HCT116 (cell line): ENCODE data around the gene C3AR1. TPM values are rescaled to one million over a fixed set of nuclear protein-coding genes. Genes with fewer than 3 reads are reported as not detected.

Source experiments
- ATAC-seq: fragments of 200-7000 bp; cut with Tn5 transposase; 2 replicates; pipeline ENCODE4 v1.9.1; 2020; ENCODE audit warnings: mild to moderate bottlenecking, moderate library complexity
- BruUV-seq: library from RNA; stranded (reverse); fragments of 400-500 nt; replicated peaks from 2 replicates; lab custom pipeline; 2021; lab: Mats Ljungman, UMichigan
- CTCF ChIA-PET: fragments of 300-600 bp; sonication (Branson Sonifier 250); formaldehyde crosslinking; loops from one replicate; lab custom pipeline; 2021; ENCODE audit warnings: antibody characterized with exemption; lab: Charles Lee
- POLR2A ChIA-PET: fragments of 300-600, 350-600 bp; sonication (Branson Sonifier 250); formaldehyde crosslinking; loops from one replicate; lab custom pipeline; 2021; ENCODE audit warnings: antibody characterized with exemption; lab: Charles Lee
- RAD21 ChIA-PET, 2 experiments: fragments of 300-600 bp; sonication (Branson Sonifier 250); formaldehyde crosslinking; loops; one replicate each; lab custom pipeline; 2023; ENCODE audit warnings: low total read pairs in 2 of 2; ENCODE audit not compliant: uncharacterized antibody in 2 of 2, unreplicated experiment in 2 of 2, low non-redundant PET in 1 of 2; lab: Charles Lee
- DNase-seq: peaks from one replicate; pipeline ENCODE4 v3.0.0-alpha.2; 2010; ENCODE audit warnings: low read depth, low spot score
- H2AFZ ChIP-seq: fragments of 200-600 bp; shearing (Covaris generic), sonication (generic); 2 replicates; pipeline ENCODE4 v1.6.1; 2017; ENCODE audit warnings: low read depth, mixed run types, mixed read lengths, antibody characterized with exemption, low read length; ENCODE audit not compliant: poor library complexity, severe bottlenecking
- H3K27ac ChIP-seq: 2 replicates; pipeline ENCODE4 v1.5.1; 2012; ENCODE audit warnings: low read depth, low read length
- H3K27me3 ChIP-seq: fragments of 200-600 bp; sonication (generic); 2 replicates; pipeline ENCODE4 v1.6.1; 2016; ENCODE audit warnings: mixed run types, low read length, mixed read lengths; ENCODE audit not compliant: insufficient read depth
- H3K36me3 ChIP-seq, 2 experiments: fragments of 200-500 bp in 1 of 2; fragments of 200-600 bp in 1 of 2; sonication (Bioruptor generic) in 1 of 2; sonication (generic) in 1 of 2; 2 replicates each; pipeline versions ENCODE4 v1.5.1 to v1.6.1; 2014 to 2016; ENCODE audit warnings: low read length in 2 of 2, inconsistent platforms in 1 of 2, mixed read lengths in 1 of 2, mixed run types in 1 of 2; ENCODE audit not compliant: insufficient read depth in 2 of 2, control insufficient read depth in 1 of 2
- H3K4me1 ChIP-seq, 2 experiments: fragments of 200-600 bp in 1 of 2; sonication (generic) in 1 of 2; 2 replicates each; pipeline versions ENCODE4 v1.5.1 to v1.6.1; 2012 to 2017; ENCODE audit warnings: low read length in 2 of 2, inconsistent platforms in 1 of 2, mild to moderate bottlenecking in 1 of 2, mixed read lengths in 1 of 2, mixed run types in 1 of 2, moderate library complexity in 1 of 2; ENCODE audit not compliant: insufficient read depth in 2 of 2, control insufficient read depth in 1 of 2
- H3K4me2 ChIP-seq: fragments of 200-600 bp; sonication (generic); 2 replicates; pipeline ENCODE4 v1.6.1; 2017; ENCODE audit warnings: mixed run types, low read length, mixed read lengths
- H3K4me3 ChIP-seq, 2 experiments: fragments of 200-600 bp in 1 of 2; sonication (generic) in 1 of 2; replicated peaks in 1 of 2; 2 replicates each; pipeline ENCODE4 v1.5.1; 2011 to 2016; ENCODE audit warnings: low read length in 2 of 2, control low read depth in 1 of 2, low read depth in 1 of 2, mild to moderate bottlenecking in 1 of 2, mixed read lengths in 1 of 2, mixed run types in 1 of 2
- H3K79me2 ChIP-seq: fragments of 200-600 bp; sonication (generic); 2 replicates; pipeline ENCODE4 v1.6.1; 2017; ENCODE audit warnings: mild to moderate bottlenecking, mixed run types, low read length, moderate library complexity, mixed read lengths; ENCODE audit not compliant: insufficient read depth
- H3K9ac ChIP-seq: fragments of 200-600 bp; sonication (generic); 2 replicates; pipeline ENCODE4 v1.6.1; 2016; ENCODE audit warnings: low read length, mixed read lengths
- H3K9me2 ChIP-seq: fragments of 200-600 bp; sonication (generic), shearing (Covaris generic); 2 replicates; pipeline ENCODE4 v1.6.1; 2017; ENCODE audit warnings: mixed run types, mild to moderate bottlenecking, moderate library complexity; ENCODE audit not compliant: insufficient read depth
- H3K9me3 ChIP-seq, 2 experiments: fragments of 200-500 bp in 1 of 2; fragments of 200-600 bp in 1 of 2; sonication (Bioruptor generic) in 1 of 2; sonication (generic) in 1 of 2; 2 replicates each; pipeline ENCODE4 v1.6.1; 2014 to 2017; ENCODE audit warnings: low read length in 2 of 2, mixed read lengths in 2 of 2, inconsistent platforms in 1 of 2, low read depth in 1 of 2, mild to moderate bottlenecking in 1 of 2, mixed run types in 1 of 2, moderate library complexity in 1 of 2; ENCODE audit not compliant: control insufficient read depth in 1 of 2, insufficient read depth in 1 of 2
- H4K20me1 ChIP-seq: fragments of 200-600 bp; sonication (generic), shearing (Covaris generic); 2 replicates; pipeline ENCODE4 v1.6.1; 2017; ENCODE audit warnings: mixed run types, mild to moderate bottlenecking, moderate library complexity; ENCODE audit not compliant: insufficient read depth
- CBX3 ChIP-seq: IDR thresholded peaks from 2 replicates; pipeline ENCODE4 v1.6.1; 2012; ENCODE audit warnings: low read depth
- CEBPB ChIP-seq: IDR thresholded peaks from 2 replicates; pipeline ENCODE4 v1.6.1; 2012; ENCODE audit warnings: low read depth
- CTCF ChIP-seq, 3 experiments: fragments of 200-600 bp in 1 of 3; sonication (generic) in 1 of 3; IDR thresholded peaks in 2 of 3; conservative IDR thresholded peaks in 1 of 3; 2 replicates each; pipeline ENCODE4 v1.5.1; 2012 to 2017; ENCODE audit warnings: low read depth in 2 of 3, low read length in 2 of 3, antibody characterized with exemption in 1 of 3, borderline replicate concordance in 1 of 3, control low read depth in 1 of 3, mild to moderate bottlenecking in 1 of 3, mixed read lengths in 1 of 3, mixed run types in 1 of 3, moderate library complexity in 1 of 3; ENCODE audit not compliant: insufficient read depth in 1 of 3
- EGR1 ChIP-seq: IDR thresholded peaks from 2 replicates; pipeline ENCODE4 v1.6.1; 2012; ENCODE audit warnings: low read depth
- EZH2 ChIP-seq: fragments of 200-600 bp; sonication (generic); IDR thresholded peaks from 2 replicates; pipeline ENCODE4 v1.6.1; 2017; ENCODE audit warnings: antibody characterized with exemption, mixed run types
- FOSL1 ChIP-seq: IDR thresholded peaks from 2 replicates; pipeline ENCODE4 v1.6.1; 2012; ENCODE audit warnings: low read depth
- JUND ChIP-seq: IDR thresholded peaks from 2 replicates; pipeline ENCODE4 v1.6.1; 2012
- MAX ChIP-seq: IDR thresholded peaks from 2 replicates; pipeline ENCODE4 v1.6.1; 2012
- POLR2AphosphoS5 ChIP-seq: IDR thresholded peaks from 2 replicates; pipeline ENCODE4 v1.6.1; 2011; ENCODE audit warnings: mild to moderate bottlenecking, low read depth, low read length, moderate library complexity
- RAD21 ChIP-seq: IDR thresholded peaks from 2 replicates; pipeline ENCODE4 v1.6.1; 2012; ENCODE audit warnings: low read depth, mild to moderate bottlenecking
- REST ChIP-seq: IDR thresholded peaks from 2 replicates; pipeline ENCODE4 v1.6.1; 2012; ENCODE audit warnings: low read depth
- SIN3A ChIP-seq: IDR thresholded peaks from 2 replicates; pipeline ENCODE4 v1.6.1; 2012; ENCODE audit warnings: low read depth
- SP1 ChIP-seq: IDR thresholded peaks from 2 replicates; pipeline ENCODE4 v1.6.1; 2012; ENCODE audit warnings: low read depth
- SRF ChIP-seq: IDR thresholded peaks from 2 replicates; pipeline ENCODE4 v1.6.1; 2012; ENCODE audit warnings: low read depth
- YY1 ChIP-seq: IDR thresholded peaks from 2 replicates; pipeline ENCODE4 v1.6.1; 2011; ENCODE audit warnings: low read length, low read depth, moderate library complexity, mild to moderate bottlenecking; ENCODE audit not compliant: insufficient replicate concordance; ENCODE audit errors: extremely low read depth
- ZFX ChIP-seq: fragments of 450-650 bp; IDR thresholded peaks from 2 replicates; pipeline ENCODE4 v1.6.1; 2017
- intact Hi-C: fragments of 100-400 bp; cut with micrococcal nuclease; formaldehyde crosslinking; loops from 2 replicates; pipeline ENCODE4 v1.10.0; 2022
- total RNA-seq: library from RNA; stranded (reverse); gene quantifications from one replicate; pipeline ENCODE4 v1.2.1, GENCODE V29; 2021; ENCODE audit not compliant: unreplicated experiment

The C3AR1 gene
- total RNA-seq, 1 experiment from 2014 or later: not detected

GRCh38 chr12:8045952-8046944 lies 19.9 kb downstream of the C3AR1 start:
- Histone ChIP-seq H3K4me2 (no peak overlapping the region), H3K36me3 (peaks cover 33 to 49% of the 10 kb centered on the region in 2 experiments; a peak in 3 of 4 replicates), H3K9me2 (no peaks in the 10 kb centered on the region), H3K79me2 (no peaks in the 10 kb centered on the region), H3K27ac (no peak overlapping the region), H3K9me3 (no peaks in the 10 kb centered on the region), H3K4me3 (no peak overlapping the region), H2AFZ (no peak overlapping the region), H3K27me3 (no peaks in the 10 kb centered on the region), H3K9ac (no peak overlapping the region), H3K4me1 (no peaks in the 10 kb centered on the region), H4K20me1 (no peaks in the 10 kb centered on the region)
- peak; percentile 92 for ATAC-seq
- POLR2A ChIA-PET: no interaction called here
- CTCF ChIA-PET: interaction anchor here (0.7 to 3.8 kb wide), 9 partner anchors 8 to 191 kb away, joined by 3 to 35 read pairs (median 5); partner anchors contain the start of gene C3AR1
- BruUV-seq: no TSS peak
- TF ChIP-seq REST: no peak
- no peak for TF ChIP-seq CBX3
- peak; percentile 53 for TF ChIP-seq RAD21
- no peak for TF ChIP-seq EZH2
- no peak for TF ChIP-seq SP1
- TF ChIP-seq FOSL1: no peak
- TF ChIP-seq EGR1: no peak
- no peak for TF ChIP-seq SRF
- TF ChIP-seq MAX: no peak
- TF ChIP-seq ZFX: no peak
- peak; percentile 55 to 86 (median 85); a peak in 5 of 6 replicates for TF ChIP-seq CTCF (IDR thresholded peaks at IDR 0.05 in 2 of 3, conservative IDR thresholded peaks at IDR 0.05 in 1 of 3; ENCODE audit: borderline replicate concordance in 1 of 3, insufficient read depth in 1 of 3, low read depth in 2 of 3, low read length in 2 of 3)
- no peak for TF ChIP-seq YY1
- TF ChIP-seq JUND: no peak
- no peak for TF ChIP-seq POLR2AphosphoS5
- TF ChIP-seq CEBPB: no peak
- TF ChIP-seq SIN3A: no peak
- RAD21 ChIA-PET: no interaction called here
- intact Hi-C loops: loop anchor here (2.0 kb wide), 1 partner anchor 33 kb away; no protein-coding TSS in a partner anchor
- no peak for DNase-seq
